Measurements from ENCODE around the gene TGOLN2. TPM values are rescaled to one million over a fixed set of nuclear protein-coding genes. Genes with fewer than 3 reads are reported as not detected.

The TGOLN2 gene
- total RNA-seq, 1 donor from 2014 or later: 56.1 TPM

DNA sequence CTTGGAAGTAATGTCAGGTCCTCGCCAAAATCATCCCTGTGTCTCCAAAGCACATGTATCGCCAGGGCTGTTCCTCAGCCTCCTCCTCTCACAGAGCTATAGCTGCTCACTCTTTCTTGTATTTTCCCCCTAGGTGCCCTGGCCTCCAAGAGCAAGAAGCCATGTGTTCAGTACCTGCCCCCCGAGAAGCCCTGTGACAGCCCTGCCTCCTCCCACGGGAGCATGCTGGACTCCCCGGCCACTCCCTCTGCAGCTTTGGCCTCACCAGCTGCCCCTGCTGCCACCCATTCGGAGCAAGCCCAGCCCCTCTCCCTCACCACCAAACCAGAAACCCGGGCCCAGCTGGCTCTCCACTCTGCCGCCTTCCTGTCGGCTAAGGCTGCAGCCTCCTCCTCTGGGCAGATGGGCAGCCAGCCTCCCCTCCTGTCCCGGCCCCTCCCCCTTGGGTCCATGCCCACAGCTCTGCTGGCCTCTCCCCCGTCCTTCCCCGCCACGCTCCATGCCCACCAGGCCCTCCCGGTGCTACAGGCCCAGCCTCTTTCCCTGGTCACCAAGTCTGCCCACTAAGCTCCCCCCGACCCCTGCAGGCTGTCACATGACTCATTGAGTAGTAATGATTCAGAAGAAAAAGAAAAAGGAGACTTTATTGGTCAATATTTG lies 18.8 kb downstream of the TGOLN2 start:
- DNase-seq (ENCODE audit: low read depth in 2 of 2): peak in 1 of 2 donors; percentile 50

GRCh38 chr2:85308201-85308600 lies 19.6 kb downstream of the TGOLN2 start:
- no peak for DNase-seq (ENCODE audit: low read depth in 2 of 2)

DNA sequence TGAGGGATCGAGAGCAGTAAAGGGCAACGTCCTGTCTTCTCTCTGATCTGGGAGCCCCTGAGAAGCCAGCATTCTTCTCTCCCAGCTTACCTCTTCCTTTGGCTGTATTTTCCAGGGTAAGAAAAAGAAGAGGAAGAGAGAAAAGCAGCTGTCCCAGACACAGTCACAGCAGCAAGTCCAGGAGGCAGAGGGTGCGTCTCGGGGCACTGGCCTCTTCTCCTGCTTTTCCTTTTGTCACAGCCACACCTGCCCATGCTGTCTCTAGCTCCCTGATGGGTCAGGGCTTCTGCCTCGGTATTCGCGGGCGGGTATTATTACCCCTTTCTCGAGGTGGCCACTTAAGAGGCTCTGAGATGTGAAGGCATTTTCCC lies 20.3 kb downstream of the TGOLN2 start:
- no peak for DNase-seq (ENCODE audit: low read depth in 2 of 2)

GRCh38 chr2:85303780-85304531 lies 23.8 kb downstream of the TGOLN2 start:
- no peak for DNase-seq (ENCODE audit: low read depth in 2 of 2)

GRCh38 chr2:85302121-85302520 lies 25.7 kb downstream of the TGOLN2 start:
- DNase-seq (ENCODE audit: low read depth in 2 of 2): no peak

- DNase-seq (ENCODE audit: low read depth in 2 of 2): no peak
Measured at GRCh38 chr2:85291425-85292023, 36.3 kb downstream of the TGOLN2 start.

DNA sequence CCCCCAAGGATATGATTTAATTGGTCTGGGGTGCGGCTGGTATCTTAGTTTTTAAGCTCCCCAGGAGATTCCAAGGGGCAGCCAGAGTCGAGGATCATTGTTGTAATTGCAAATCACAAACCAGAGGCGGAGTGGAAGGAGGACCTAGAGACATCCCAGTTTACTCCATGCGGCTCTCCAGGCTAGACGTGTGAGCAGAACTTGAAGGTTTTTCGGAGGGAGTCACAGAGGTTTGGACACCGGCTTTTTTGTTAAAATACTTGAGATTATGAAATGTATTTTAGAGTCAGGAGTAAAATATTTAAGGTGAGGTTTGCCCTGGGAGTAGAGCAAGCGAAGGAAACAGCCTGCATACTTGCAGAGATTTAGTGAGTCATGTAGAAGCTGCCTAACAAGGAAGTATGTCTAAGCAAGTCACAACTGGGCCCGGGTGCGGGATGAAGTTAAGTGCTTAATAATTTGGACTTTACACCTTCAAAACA lies 39.5 kb downstream of the TGOLN2 start:
- no peak for DNase-seq (ENCODE audit: low read depth in 2 of 2)

- no peak for DNase-seq (ENCODE audit: low read depth in 2 of 2)
Measured at GRCh38 chr2:85287721-85288120, 40.1 kb downstream of the TGOLN2 start.

DNA sequence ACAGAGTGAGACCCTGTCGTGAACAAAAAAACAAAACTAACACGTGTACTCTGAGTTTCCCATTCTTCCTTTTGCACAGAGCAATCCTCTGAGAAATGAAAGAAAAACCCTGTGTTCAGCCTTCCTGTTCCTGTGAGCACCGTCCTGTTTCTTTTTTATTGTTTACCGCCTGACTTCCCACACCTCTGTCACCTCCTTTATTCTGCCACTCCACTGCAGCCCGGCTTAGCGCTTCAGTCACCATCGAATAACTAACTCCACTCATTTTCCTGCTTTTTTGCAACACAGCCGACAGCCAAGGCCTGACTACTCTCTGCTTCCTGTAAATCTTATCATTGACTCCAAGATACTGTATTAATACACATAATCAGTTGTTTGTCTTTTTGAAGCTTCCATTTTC lies 40.9 kb downstream of the TGOLN2 start:
- no peak for DNase-seq (ENCODE audit: low read depth in 2 of 2)

DNA sequence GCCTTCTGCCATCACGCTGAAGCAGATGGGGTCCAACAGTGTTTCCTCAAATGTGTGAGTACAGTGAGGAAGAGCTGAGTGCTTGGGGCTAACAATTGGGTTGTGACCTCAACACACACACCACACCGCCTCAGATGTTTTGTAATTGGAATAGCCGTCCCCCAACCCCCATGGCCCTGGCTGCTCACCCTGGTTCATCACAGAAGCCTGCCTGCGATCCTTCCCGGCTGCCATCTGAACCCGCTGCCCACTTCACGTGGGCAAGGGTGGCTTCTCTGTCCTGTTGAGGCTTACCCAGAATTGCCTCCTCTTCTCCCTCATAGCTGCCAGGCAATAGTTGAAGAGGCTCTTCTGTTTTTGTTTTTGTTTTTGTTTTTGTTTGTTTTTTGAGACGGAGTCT lies 44.1 kb downstream of the TGOLN2 start:
- DNase-seq (ENCODE audit: low read depth in 2 of 2): no peak

DNA sequence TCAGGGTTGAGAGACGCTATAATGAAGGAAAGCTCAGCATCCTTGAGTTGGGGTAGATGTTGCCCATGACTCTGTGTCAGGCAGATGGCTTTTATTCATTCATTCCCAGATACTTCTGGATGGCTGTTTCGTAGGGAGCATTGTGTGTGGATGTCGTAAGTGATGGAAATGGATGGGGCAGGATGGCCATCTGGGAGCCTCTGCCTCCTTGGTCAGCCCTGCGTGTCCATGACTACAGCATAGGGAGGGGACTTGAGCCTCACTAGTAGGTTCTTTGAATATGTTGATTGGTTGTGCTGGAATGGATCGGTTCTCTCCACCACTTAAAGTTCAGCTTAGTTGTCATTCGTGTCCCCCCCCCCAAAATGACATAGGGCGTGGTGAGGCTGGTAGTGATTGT lies 44.9 kb downstream of the TGOLN2 start:
- no peak for DNase-seq (ENCODE audit: low read depth in 2 of 2)

GRCh38 chr2:85281553-85281952 lies 46.2 kb downstream of the TGOLN2 start:
- DNase-seq (ENCODE audit: low read depth in 2 of 2): no peak

DNA sequence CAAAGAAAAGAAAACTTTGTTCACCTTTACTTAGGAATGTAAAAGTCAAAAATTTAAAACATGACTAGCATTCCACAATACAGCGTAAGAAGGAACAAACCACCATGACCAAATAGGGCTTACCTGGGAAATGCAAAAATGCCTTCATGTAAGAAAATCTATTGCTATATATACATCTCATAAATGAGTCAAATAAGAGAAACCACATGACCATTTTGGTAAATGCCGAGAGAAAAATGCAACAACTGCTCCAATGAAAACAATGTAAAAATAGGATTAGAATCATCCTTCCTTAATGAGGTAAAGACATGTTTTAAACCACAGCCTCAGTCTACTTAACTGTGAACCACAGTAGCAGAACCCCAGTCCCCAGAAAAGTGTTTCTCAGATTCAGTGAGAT lies 49.4 kb downstream of the TGOLN2 start:
- no peak for DNase-seq (ENCODE audit: low read depth in 2 of 2)

DNA sequence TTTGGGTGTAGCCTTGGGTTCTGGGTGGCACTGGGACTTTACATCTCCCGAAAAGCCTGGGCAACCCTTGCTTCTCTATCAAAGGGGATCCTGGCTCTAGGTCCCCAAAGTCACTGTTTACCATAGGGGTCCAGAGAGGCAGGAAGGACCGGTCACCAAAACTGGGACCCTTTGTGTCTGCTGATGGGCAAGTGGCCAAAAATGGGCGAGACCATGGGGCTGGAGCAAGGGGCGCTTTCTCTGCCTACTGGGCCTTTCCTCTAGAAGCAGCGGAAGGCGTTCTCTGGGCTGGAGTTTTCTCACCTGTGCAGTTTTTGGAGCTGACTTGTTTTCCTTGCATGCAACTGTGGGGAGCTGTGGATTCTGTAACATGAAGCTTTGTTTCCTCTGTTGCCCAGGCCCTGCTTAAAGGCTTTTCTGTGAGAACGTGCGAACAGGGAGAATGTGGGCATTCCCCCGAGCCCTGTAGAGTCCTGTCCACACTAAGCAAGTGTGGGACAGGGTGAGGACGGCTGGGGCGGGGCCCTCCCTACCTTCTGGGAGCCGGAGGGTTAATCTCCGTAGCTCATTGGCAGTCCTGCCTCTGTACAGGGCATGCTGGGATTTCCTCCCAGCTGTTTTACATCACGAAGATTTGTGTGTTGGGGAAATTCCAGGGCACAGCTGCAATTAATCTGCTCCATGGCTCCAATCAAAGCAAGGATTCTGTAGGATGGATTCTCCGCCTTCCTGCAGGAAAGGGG lies 50.2 kb downstream of the TGOLN2 start:
- peak; percentile 45 to 56 for DNase-seq (ENCODE audit: low read depth in 2 of 2)

DNA sequence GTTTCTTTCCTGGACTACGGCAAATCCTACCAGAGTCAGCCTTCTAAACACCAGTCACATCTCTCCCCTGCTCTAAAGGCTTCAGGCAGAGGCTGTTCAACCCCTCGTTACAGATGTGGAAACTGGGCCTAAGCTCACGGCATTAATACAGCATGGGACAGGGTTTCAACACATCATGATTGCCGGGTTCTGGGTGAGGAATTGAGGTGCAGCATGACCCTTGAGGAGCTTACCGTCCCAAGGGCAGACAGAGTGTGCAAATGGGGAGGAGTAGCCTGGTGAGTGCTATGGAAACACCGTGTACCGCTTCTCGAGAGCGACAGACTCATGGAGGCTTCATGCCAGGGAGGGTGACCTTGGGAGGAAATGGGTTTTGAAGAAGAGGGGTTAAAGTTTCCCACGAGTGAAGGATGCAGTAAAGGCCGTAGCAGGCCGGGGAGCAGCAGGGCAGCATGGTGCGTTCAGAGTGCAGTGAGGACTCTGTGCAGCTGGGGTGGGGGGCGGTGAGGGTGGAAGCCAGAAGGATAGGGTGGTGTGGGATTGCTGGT lies 51.1 kb downstream of the TGOLN2 start:
- DNase-seq (ENCODE audit: low read depth in 2 of 2): no peak

- DNase-seq (ENCODE audit: low read depth in 2 of 2): no peak
Measured at GRCh38 chr2:85275984-85276540, 51.7 kb downstream of the TGOLN2 start.

DNA sequence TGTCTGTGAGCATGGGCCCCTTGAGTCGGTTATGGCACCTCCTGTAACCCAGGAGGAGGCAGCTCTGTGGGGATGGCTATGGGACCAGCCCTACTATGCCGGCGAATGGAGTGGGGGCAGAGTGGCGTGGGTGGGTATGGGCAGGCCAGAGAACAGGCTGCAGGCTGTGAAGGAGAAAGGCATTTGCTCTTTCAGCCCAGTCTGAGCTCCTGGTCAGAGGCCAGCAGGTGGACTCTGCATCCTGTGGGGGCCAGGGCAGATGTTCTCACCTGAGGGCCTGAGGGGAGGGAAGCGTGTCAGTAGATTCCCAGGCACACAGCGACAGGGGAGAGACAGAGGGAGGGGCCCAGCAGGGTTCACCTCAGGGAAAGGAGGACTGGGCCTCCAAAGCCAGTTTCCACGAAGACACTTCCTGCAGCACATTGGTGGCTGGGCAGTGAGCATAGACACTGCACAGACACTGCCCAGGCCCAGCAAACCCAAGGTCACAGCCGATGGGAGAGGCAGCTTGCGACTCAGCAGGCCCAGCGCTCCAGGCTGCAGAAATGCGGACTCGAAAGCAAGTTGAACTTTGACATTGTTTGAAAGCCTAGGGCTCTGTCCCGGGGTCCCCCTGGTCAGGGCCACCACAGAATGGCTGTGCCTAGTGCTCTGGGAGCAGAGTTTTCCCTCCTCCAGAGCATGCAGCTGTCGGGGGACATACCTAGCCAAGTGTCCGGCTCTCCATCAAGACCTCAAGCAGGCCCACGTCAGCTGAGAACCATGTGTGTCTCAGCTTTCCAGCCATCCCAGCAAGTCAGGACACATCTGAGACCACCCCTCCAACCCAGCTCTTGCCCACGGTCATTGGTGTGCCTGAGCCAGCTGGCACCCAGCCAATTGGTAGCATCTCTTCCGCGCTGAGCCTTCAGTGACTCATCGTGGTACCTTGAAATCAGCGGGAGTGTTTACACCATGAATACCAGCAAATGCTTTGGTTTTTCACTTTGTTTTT lies 53.8 kb downstream of the TGOLN2 start:
- peak in 1 of 2 donors; percentile 75 for DNase-seq (ENCODE audit: low read depth in 2 of 2)

GRCh38 chr2:85272357-85272756 lies 55.4 kb downstream of the TGOLN2 start:
- DNase-seq (ENCODE audit: low read depth in 2 of 2): no peak

DNA sequence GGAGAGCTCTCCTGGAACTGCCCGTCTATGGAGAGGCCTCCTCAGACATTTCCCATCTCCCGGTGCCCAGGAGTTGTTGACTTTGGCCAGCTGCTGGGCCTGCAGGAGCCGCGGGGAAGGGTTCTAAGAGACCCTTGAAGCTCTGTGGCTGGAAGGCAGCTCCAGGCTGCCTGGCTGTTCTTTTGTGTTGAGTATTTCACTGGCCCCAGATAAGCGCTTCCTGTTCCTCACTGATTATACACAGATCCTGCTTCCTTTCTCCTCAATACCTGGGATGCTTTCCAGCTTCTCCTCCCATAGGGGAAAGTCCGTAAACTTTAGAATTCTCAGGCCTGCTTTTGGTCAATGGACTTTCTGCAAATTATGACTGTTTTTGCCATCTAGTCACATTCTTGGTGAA lies 57.8 kb downstream of the TGOLN2 start:
- DNase-seq (ENCODE audit: low read depth in 2 of 2): peak in 1 of 2 donors; percentile 76

All from dermis microvascular lymphatic vessel endothelial cell (primary cell).